Breast epithelium (tissue), 3 donors: ENCODE results near the gene FBXO7.
A peak's percentile ranks its signal among the peaks of the same experiment; 100 is the strongest.

Experiments
- CTCF ChIP-seq, 3 donors: fragments of 450-650 bp; IDR thresholded peaks; one replicate each; pipeline ENCODE4 v1.5.1; 2016 to 2017; ENCODE audit warnings: antibody characterized with exemption in 3 of 3, mild to moderate bottlenecking in 3 of 3, moderate library complexity in 3 of 3
- POLR2A ChIP-seq: fragments of 450-650 bp; IDR thresholded peaks from one replicate; pipeline ENCODE4 v1.6.1; 2016; ENCODE audit warnings: antibody characterized with exemption, mild to moderate bottlenecking, moderate library complexity
- POLR2AphosphoS5 ChIP-seq, 3 donors: sonication (generic); formaldehyde crosslinking; IDR thresholded peaks; one replicate each; pipeline ENCODE4 v1.6.1; 2017; ENCODE audit warnings: antibody characterized with exemption in 3 of 3

- TF ChIP-seq POLR2A (no peak), CTCF (IDR thresholded peaks at IDR 0.05) (no peak), POLR2AphosphoS5 (IDR thresholded peaks at IDR 0.05) (peak in 1 of 3 donors; percentile 32)
Observed at GRCh38 chr22:32533265-32534111, 58.9 kb downstream of the FBXO7 start.
